ENCODE data around the gene TMEM50B. TPM values are rescaled to one million over a fixed set of nuclear protein-coding genes. Genes with fewer than 3 reads are reported as not detected.
"Not testable (repeated sequence)": the region's sequence is repeated elsewhere in the genome, so short reads cannot be mapped to it uniquely, and the experiment has no call there.

The TMEM50B gene
- 21.1 TPM for polyA plus RNA-seq (2013, experiment 1 of 2; ENCODE audit: insufficient read length)
- 28.7 TPM for polyA plus RNA-seq (2013, experiment 2 of 2; ENCODE audit: insufficient read length)

DNA sequence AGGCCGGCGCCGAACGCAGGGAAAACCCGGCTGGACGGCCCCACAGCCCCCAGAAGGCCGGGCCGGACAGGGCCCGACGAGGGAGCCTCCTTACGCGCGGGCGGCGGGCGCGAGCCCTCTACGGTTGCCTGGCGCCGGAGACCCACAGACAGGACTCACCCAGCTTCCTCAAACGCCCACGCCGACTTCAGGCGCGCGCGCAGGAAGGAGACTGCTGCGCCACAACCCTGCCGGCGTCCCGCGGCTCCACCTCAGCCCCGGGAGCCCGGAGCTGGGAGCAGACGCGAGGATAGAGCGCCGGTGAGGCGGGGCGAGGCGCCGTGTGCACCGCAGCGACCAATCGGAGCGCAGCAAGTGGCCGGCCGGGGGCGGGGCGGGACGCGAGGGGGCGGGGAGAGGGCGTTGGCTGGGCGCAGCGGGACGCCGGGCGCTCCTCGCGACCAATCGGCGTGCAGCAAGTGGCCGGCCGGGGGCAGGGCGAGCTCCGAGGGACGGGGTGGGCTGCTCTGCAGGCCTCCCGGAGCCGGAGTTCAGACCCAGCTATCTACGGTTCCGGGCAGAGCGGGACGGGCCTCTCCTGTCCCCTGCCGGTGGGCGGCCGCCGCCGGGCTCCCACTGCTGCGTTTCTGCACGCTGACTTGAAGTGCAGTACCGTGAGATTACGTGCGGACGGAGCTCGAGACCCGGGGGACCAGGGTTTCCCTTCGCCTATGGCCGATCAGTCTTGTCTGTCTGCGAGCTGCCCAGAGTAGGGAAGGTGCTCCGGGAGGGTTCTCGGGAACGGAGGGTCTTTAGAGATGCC lies at the start of gene TMEM50B:
Gene TMEM50B, minus strand, starts transcription at position 296 of the 802 bp plus-strand sequence. CDS start 11,089 bp downstream, outside the sequence.
- DNase-seq, result peak; percentile 94

DNA sequence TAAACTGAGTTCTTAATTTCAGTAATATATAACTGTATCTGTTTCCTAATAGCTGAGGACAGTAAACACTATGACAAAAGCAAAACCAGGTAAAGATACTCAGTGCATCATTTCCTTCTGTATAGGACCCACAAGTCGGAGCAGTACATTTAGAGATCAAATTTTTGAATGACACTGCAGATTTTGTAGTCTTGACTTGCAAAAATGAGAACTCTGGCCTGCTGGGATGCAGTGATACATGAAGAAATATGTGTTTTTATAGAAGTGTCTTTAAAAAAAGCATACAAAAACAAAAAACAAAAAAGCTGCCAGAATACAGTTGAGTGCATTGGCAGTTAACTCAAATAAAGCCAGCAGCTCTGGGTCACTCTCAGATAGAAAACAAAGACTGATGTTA lies 43.2 kb upstream of the TMEM50B start:
- DNase-seq, result no peak

DNA sequence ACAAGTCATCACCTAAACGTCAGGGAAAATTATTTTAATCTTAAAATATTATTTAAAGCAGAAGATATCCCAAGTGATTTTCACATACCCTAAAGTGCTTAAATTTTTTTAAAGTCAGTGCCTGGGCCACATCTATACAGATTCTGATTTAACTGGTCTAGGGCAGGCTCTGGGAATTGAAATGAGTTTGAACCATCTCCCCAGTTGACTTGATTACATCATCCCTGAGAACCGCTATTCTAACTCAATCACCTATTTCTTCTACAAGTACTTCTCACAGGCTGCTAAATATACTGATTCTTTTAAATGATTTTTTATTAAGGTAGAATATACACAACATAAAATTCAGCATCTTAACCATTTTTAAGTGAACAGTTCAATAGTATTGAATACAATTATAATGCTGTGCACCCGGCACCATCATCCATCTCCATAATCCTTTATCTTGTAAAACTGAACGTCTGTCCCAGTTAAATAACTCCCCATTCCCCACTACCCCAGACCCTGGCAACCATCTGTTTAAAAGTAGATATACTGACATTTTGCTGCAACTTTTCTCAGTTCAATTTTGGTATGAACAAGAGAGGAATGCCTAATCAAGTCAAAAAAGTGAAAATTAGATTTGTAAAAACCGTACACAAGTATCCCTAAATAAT lies 42.7 kb upstream of the TMEM50B start:
- no peak for DNase-seq

DNA sequence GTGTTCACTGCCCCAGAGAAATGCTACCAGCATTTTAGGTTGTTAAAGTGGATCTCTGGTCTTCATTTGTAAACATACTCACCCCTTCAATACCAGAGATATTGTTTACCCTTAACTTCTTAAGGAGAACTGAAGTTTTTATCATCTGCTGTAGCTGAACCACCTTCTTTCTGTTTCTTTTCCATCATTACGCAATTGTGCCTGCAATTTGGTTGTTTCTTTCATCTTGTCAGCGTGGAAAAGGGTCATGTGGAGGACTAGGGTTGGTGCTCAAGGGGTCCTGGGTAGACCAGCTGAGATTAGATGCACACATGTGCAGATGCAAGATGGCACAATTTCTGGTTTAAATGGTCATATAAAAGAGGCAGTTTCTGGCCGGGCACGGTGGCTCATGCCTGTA lies 39.1 kb upstream of the TMEM50B start:
- DNase-seq, result no peak

DNA sequence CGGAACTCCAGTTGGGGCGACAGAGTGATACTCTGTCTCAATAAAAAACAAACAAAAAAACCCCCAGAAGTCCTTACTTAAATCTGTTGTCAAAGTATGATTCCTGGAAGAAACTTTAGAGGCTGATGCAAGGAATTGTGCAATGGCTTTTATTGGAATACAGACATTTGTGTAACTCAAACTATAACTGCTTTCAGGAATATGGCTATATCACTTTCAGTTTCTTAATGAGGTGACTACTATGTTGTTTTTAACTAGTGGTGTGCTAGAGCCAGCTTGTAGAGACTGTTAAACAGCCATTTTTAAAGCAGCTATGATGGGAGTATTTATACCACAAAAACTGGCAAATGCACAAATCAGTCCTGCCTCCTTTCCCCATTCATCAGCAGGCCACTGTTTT lies 34.5 kb upstream of the TMEM50B start:
- DNase-seq, result no peak

DNA sequence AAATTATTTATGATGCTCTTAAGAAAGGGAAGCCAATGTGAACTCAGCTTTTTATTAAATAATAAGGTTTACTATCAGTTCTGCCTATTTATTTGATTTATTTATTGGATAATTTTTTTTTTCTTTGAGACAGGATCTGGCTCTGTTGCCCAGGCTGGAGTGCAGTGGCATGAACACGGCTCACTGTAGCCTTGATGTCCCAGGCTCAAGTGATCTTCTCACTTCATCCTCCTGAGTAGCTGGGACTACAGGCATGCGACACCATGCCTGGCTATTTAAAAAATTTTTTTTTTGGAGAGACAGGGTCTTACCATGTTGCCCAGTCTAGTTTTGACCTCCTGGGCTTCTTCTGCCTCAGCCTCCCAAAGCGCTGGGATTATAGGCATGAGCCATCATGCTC lies 32.7 kb upstream of the TMEM50B start:
- DNase-seq, result no peak

DNA sequence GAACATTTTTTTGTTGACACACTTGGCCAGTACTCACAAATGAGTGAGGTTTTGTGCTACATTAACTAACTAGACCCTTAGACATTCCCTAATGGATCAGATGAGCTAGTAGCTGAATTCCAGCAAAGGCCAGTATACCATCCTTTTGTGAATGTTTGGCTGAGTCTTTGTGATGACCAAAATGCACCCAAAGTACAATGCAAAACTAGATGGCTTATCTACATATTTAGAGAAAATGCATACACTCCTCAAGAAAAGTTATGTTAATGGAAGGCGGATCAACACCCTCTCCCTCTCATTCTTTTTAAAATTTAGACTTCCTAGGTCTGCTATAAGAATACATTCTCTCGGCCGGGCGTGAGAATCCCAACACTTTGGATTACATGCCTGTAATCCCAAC lies 31.9 kb upstream of the TMEM50B start:
- no peak for DNase-seq

DNA sequence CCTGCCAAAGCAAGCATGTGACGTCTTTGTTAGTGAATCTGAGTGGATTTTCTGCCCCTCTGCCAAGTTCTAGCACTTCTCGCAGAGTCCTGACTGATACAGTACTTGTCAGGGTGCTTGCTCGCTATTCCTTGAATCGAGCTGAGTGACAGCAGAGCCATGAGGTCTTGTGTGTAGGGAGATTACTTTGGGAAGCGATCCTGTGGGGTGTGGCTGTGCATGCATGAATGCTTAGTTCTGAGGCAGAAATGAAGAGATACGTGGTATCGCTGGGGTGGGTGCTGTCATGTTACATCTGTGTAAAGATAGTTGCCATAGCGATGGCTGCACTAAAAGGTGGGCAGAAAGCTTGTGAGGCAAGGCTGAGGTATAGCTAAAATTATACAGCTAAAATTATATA lies 31.1 kb upstream of the TMEM50B start:
- DNase-seq, result no peak

DNA sequence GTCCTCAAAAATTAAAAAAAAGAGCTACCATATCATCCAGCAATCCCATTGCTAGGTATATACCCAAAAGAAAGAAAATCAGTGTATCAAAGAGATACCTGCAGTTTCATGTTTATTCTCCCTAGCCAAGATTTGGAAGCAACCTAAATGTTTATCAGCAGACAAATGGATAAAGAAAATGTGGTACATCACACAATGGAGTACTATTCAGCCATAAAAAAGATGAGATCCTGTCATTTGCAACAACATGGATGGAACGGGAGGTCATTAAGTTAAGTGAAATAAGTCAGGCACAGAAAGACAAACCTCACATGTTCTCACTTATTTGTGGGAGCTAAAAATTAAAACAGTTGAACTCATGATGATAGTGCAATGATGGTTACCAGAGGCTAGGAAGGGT lies 27.2 kb upstream of the TMEM50B start:
- not testable (repeated sequence) for DNase-seq

DNA sequence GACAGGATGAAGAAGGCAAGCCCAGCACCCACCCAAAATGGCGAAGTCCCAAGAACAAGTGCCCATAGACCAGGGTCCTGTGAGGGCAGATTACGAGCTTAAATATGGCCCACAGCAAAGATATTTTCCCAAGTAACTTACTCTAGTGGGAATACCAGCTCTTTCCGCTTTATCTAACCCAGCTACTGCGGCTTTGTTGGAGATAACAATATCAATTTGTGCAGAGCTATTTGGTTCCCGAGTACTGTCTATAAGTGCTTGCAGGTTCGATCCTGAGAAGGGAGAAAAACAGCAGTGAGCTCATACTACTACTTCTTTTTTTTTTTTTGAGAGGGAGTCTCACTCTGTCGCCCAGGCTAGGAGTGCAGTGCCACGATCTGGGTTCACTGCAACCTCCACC lies 26.1 kb upstream of the TMEM50B start:
- DNase-seq, result no peak

DNA sequence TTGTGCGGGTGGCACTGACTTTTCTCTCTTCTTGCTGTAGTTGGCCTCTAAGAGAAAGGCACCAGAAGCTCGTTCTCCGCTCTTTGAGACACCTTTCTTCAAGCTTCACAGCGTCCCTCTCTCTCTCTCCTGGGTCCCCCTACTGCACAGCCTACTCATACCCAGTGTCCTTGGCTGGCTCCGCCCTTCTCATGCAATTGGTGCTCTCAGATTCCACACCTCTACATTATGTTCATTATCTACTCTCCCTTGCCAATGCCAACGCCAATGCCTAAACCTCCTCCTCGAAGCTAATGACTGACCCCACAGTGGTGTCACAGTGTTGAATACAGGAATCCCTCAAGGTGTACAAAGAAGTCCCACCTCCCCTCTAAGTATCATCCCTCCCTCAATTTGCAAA lies 16.6 kb upstream of the TMEM50B start:
- DNase-seq, result no peak

DNA sequence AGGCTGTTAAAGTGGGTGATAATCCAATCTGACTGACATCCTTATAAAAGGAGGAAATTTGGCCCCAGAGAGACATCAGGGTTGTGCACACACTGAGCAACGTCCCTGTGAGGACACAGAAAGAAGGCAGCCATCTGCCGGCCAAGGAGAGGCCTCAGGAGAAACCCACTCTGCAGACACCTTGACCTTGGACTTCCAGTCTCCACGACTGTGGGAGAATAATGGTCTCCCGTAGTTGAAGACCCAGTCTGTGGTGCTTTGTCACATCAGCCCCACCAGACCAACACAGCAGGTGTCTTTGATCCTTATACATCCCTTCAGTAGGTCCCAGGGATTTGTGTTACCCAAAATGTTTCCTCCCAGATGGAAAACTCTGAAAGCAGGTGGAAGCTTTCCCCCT lies 16.0 kb upstream of the TMEM50B start:
- no peak for DNase-seq

DNA sequence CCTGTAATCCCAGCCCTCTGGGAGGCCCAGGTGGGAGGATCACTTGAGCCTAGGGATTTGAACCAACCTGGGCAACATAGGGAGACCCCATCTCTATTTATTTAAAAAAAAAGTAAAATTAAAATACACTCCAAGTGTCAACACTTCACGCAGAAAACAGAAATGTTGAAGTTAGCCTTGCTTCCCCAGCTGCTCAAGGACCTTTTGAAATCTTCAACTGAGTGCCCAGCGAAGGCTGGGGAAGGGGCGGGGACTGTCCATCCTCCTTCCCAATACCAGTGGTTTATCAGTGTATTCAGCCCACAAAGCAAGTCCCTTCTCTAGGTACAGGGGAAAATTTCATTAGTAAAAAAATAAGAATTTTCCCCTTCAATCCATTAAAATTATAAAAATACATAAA lies 14.0 kb upstream of the TMEM50B start:
- no peak for DNase-seq

DNA sequence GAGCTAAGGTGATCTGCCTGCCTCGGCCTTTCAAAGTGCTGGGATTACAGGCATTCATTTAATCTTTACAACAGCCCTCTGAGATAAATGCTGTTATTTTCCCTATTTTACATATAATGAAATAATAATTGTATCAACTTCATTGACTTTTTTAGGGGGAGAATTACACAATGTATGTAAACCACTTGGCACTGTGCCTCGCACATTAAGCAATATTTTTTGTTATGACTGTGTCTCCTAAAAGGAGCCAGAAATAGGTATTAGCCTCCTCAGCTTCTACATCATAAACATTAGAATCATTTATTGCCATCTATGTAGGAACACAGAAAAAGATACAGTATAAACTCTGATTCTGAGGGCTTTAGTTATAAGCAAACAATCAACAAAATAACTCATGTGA lies 12.8 kb upstream of the TMEM50B start:
- no peak for DNase-seq

DNA sequence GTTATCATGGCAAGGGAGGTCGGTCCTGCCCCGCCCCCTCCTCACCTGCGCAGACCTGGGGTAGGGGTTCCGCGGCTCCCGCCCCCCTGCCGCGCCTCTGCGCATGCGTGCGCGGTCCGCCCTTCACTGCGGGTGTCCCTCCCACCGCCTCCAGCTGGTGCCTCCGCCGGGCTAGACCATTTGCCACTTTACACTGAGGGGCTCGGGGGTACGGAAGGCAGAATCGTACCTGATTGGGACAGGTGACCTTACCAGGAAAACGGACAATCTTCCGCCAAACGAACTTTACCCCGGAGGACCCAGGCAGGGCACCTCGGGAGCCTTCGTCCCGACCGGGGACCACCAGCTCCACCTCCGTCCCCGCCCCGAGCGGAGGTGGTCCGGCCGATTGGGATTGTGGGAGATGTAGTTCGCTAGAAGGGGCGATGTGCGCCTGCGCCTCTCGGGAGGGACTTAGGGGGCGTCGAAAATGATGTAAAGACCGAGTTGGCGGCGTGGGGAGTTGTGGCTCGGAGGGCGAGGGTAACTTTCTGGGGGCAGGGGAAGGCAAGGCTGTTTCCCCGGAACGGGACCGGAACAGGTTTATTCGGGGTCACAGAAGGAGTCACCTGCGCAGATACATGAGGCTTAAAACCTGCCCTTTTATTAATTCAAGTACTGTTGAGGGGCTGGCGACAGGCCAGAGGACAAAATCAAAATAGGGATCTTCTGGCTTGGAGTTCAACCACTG lies 11.8 kb upstream of the TMEM50B start, which contains the start of gene DNAJC28:
Gene DNAJC28, minus strand, starts transcription at position 344 of the 730 bp plus-strand sequence. CDS start 2,323 bp downstream, outside the sequence.
- peak; percentile 93 for DNase-seq

DNA sequence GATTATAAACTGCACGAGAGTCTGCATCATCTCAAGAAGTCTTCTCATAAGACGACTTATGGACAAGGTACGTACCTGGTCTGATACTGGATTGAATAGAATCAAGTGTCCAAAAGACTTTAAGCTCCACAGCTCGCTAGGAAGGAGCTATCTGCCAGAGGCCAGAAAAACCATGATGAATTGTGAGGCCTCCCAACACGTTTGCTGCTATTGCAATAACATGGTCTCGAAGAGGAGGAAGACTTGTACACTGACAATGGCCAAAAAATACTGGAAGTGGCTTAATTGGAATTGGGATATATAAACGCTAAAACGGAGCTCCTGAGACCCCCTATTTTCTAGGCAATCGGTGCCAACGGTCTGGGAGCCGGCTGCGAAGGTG lies 11.2 kb upstream of the TMEM50B start:
- DNase-seq, result peak; percentile 3

DNA sequence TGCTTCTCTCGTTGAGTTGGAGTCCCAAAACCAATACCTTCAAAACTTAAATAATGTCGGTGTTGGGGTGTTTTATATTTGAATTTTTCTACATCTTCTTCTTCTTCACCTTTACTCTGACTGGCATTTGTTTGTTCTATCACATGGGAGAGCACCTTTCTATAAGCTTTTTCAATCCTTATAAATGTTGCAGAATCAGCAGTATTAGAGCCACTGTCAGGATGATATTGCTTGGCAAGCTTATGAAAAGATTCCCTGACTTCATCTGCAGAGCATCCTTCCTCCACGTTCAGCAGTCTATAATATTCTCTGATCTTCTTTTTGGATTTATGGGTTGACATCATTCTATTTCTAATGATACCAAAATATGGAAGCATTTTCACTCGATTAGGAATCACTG lies 9.2 kb upstream of the TMEM50B start:
- no peak for DNase-seq

DNA sequence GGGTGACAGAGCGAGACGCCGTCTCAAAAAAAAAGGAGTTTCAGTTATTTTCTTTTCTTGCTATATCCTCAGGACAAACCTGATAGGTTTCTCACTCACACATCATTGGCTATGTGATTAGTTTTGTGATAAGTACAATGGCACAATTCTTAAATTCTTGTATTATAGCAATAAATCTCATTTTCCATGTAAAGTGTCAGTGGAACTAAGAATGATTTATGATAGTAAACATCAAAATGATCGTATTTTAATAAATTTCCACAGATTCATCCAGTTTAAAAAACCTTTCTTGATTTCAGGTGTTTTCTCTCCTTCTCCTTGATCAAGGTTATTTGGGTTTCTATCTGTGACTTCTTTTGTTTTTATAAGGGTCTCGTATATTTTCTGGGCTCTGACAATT lies 8.2 kb upstream of the TMEM50B start:
- no peak for DNase-seq

DNA sequence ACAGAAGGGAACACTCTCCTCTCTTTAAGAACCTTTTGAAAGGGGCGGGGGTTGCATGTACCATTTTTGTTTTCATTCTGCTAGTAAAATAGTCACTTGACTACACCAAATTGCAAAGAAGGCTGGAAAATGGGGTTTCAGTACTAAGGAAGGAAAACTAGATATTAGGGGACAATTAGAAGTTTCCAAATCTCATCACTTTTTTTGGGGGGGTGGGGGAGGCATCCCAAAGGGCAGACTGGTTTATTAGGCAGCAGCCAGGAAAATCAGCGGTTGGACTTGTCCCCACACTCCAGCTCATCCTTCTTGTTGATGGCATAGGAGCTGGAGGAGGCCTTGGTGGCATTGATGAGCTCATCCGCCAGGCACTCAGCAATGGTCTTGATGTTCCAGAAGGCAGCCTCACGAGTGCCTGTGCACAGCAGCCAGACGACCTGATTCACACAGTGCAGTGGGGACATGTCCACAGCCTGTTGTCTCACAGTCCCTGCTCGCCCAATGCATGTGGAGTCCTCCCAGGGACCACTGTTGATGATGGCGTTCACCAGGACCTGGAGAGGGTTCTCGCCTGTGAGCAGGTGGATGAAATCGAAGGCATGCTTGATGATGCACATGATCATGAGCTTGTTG lies 1.7 kb upstream of the TMEM50B start:
- peak; percentile 30 for DNase-seq

DNA sequence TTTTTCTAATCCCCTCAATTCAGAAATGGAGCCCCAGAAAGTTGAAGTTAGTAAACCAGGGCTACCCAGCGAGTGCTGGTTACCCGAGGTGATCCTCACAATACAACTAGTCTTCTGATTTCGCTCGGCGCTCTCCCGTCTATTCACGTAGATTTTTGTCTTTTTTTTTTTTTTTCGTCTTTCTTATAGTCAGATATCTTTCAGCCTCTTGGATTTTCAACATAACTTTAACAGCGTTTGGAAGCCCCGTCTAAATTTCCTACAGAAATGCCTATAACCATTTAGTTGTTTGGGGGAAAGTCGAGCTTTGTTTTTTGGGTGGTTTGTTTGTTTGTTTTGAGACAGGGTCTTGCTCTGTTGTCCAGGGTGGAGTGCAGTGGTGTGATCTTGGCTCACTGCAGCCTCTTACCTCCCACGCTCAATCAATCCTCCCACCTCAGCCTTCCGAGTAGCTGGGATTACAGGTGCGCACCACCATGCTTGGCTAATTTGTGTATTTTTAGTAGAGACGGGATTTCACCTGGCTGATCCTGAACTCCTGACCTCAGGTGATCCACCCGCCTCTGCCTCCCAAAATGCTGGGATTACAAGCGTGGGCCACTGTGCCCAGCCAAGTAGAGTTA lies 818 bp upstream of the TMEM50B start:
- no peak for DNase-seq

DNA sequence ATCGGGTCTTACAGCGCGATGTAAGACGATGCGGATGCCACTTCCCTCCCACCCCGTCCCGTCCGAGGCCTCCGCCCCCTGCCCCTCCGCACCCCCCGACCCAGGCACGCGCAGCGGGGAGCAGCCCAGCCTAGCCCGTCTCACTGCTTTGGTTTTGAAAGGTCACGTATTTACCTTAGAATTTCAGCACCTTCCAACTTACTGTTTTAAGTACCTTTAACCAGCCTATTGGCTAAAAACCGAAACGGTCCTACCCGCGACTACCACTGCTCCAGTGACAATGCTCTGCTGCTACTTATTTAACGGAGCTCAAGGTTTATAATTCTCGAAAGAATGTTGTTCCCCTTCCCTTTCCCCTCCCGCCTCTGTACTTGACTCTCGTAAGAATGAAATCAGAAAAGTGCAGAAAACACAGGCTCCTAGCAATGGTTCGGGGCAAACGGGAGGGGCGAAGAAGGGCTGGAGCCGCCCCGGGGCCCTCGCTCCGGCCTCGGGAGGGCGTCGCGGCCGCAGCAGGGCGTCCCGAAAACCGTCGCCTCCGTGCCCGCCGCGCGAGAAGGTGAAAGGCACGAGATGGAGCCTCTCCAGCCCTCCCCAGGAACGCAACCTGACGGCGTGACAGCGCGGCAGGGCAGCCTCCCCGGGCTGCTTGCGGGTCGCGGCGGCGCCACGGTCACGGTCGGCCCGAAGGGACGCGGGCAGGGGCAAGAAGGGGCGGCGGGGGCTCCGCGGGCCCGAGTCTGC lies 667 bp downstream of the TMEM50B start:
- DNase-seq, result peak; percentile 35

DNA sequence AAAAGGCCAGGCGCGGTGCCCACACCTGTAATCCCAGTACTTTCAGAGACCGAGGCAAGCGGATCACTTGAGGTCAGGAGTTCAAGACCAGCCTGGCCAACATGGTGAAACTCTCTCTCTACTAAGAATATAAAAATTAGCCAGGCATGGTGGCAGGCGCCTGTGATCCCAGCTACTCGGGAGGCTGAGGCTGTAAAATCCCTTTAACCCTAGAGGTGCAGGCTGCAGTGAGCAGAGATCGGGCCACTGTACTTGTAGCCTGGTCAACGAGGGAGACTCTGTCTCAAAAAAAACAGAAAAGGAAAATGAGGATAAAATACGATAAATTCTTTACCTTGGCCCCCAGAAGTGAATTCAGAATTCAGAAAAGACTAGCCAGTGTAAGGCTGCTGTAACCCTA lies 1.6 kb downstream of the TMEM50B start:
- DNase-seq, result no peak
